NCI-H2107 (cell line): ENCODE data around the gene STK17A.
"Not testable (repeated sequence)": the region's sequence is repeated elsewhere in the genome, so short reads cannot be mapped to it uniquely, and the experiment has no call there.

Experiments
- DNase-seq: peaks from one replicate; lab custom pipeline; 2025; lab: John Stamatoyannopoulos, UW

Gene STK17A

GRCh38 chr7:43568529-43568928 is 14.4 kb upstream of the STK17A start:
- no peak for DNase-seq

GRCh38 chr7:43569424-43569823 is 13.5 kb upstream of the STK17A start:
- no peak for DNase-seq

GRCh38 chr7:43570688-43571365 is 12.1 kb upstream of the STK17A start:
- DNase-seq = no peak

- DNase-seq = no peak
These were observed 10.3 kb upstream of the STK17A start for GRCh38 chr7:43572516-43573049.

- DNase-seq = not testable (repeated sequence)
These were observed 9.1 kb upstream of the STK17A start for GRCh38 chr7:43573832-43574231.

- DNase-seq = no peak
These were observed 7.4 kb upstream of the STK17A start for GRCh38 chr7:43575506-43575905.

GRCh38 chr7:43576241-43576640 is 6.7 kb upstream of the STK17A start:
- no peak for DNase-seq

GRCh38 chr7:43577485-43577951 is 5.4 kb upstream of the STK17A start:
- DNase-seq = no peak

- DNase-seq = peak; percentile 15
These were observed 701 bp downstream of the STK17A start for GRCh38 chr7:43583424-43584194.

- no peak for DNase-seq
These were observed 1.3 kb downstream of the STK17A start for GRCh38 chr7:43584195-43584586.

- DNase-seq = not testable (repeated sequence)
These were observed 1.8 kb downstream of the STK17A start for GRCh38 chr7:43584733-43585132.

GRCh38 chr7:43585562-43585961 is 2.7 kb downstream of the STK17A start:
- no peak for DNase-seq

- DNase-seq = no peak
These were observed 3.5 kb downstream of the STK17A start for GRCh38 chr7:43586251-43586900.

GRCh38 chr7:43588477-43589132 is 5.7 kb downstream of the STK17A start:
- no peak for DNase-seq

GRCh38 chr7:43589133-43589478 is 6.2 kb downstream of the STK17A start:
- DNase-seq = no peak

GRCh38 chr7:43589728-43590127 is 6.8 kb downstream of the STK17A start:
- DNase-seq = no peak

GRCh38 chr7:43590862-43591557 is 8.1 kb downstream of the STK17A start:
- no peak for DNase-seq

GRCh38 chr7:43591558-43592180 is 8.8 kb downstream of the STK17A start:
- DNase-seq = no peak

- no peak for DNase-seq
These were observed 9.4 kb downstream of the STK17A start for GRCh38 chr7:43592326-43592725.

- DNase-seq = no peak
These were observed 10.1 kb downstream of the STK17A start for GRCh38 chr7:43593010-43593409.

- DNase-seq = no peak
These were observed 11.1 kb downstream of the STK17A start for GRCh38 chr7:43594020-43594419.
